ENCODE measurements around the gene PRKG1.

The PRKG1 gene

DNA sequence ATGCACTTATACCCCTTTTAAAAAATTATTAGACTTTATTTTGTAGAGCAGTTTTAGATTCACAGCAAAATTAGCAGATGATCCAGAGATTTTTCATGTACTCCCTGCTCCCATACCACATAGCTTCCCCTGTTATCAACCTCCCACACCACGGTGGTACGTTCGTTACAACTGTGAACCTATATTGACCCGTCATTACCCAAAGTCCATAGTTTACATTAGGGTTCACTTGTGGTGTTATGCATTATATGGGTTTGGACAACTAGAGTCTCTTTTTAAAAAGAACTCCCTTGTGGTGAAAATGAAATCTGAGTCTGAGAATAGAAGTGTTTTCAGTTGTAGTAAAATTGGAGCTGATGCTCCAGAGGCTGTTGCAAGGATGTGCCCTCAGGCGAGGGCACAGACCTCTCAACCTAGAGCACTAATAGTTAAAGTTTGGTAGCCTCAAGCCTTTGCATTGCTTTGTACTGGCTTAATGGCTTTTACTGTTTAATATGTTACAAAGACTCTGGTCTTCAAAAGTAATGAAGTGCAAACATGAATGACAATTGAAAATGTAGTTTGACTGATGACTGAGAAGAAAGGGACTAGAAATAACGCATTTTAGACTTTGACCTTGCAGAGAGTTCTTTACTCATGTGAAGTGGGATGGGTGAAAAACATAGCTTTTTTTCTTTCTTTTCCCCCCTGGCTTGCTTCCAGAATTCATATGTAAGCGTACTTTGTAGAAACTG, 655.7 kb downstream of the PRKG1 start:
- Histone ChIP-seq H3K4me3 (replicated peaks; ENCODE audit: insufficient read depth, low read length) (no peak overlapping the region), H3K27me3 (ENCODE audit: insufficient read depth, poor library complexity, severe bottlenecking) (no peaks in the 10 kb centered on the region), H3K27ac (replicated peaks) (no peak overlapping the region)
- DNase-seq (ENCODE audit: low read depth in 1 of 2, low spot score in 1 of 2) = no peak
- TF ChIP-seq, protein P1, sequence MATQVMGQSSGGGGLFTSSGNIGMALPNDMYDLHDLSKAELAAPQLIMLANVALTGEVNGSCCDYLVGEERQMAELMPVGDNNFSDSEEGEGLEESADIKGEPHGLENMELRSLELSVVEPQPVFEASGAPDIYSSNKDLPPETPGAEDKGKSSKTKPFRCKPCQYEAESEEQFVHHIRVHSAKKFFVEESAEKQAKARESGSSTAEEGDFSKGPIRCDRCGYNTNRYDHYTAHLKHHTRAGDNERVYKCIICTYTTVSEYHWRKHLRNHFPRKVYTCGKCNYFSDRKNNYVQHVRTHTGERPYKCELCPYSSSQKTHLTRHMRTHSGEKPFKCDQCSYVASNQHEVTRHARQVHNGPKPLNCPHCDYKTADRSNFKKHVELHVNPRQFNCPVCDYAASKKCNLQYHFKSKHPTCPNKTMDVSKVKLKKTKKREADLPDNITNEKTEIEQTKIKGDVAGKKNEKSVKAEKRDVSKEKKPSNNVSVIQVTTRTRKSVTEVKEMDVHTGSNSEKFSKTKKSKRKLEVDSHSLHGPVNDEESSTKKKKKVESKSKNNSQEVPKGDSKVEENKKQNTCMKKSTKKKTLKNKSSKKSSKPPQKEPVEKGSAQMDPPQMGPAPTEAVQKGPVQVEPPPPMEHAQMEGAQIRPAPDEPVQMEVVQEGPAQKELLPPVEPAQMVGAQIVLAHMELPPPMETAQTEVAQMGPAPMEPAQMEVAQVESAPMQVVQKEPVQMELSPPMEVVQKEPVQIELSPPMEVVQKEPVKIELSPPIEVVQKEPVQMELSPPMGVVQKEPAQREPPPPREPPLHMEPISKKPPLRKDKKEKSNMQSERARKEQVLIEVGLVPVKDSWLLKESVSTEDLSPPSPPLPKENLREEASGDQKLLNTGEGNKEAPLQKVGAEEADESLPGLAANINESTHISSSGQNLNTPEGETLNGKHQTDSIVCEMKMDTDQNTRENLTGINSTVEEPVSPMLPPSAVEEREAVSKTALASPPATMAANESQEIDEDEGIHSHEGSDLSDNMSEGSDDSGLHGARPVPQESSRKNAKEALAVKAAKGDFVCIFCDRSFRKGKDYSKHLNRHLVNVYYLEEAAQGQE (IDR thresholded peaks at IDR 0.05; ENCODE audit: insufficient replicate concordance, low read depth) = no peak
- TF ChIP-seq GABPA (IDR thresholded peaks at IDR 0.05; ENCODE audit: low read depth) = no peak
- no peak for TF ChIP-seq SPI1 (IDR thresholded peaks at IDR 0.05; ENCODE audit: borderline replicate concordance, low read depth)
- TF ChIP-seq, protein P2, sequence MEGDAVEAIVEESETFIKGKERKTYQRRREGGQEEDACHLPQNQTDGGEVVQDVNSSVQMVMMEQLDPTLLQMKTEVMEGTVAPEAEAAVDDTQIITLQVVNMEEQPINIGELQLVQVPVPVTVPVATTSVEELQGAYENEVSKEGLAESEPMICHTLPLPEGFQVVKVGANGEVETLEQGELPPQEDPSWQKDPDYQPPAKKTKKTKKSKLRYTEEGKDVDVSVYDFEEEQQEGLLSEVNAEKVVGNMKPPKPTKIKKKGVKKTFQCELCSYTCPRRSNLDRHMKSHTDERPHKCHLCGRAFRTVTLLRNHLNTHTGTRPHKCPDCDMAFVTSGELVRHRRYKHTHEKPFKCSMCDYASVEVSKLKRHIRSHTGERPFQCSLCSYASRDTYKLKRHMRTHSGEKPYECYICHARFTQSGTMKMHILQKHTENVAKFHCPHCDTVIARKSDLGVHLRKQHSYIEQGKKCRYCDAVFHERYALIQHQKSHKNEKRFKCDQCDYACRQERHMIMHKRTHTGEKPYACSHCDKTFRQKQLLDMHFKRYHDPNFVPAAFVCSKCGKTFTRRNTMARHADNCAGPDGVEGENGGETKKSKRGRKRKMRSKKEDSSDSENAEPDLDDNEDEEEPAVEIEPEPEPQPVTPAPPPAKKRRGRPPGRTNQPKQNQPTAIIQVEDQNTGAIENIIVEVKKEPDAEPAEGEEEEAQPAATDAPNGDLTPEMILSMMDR (IDR thresholded peaks at IDR 0.05; ENCODE audit: insufficient read depth, low read length) = no peak
- no peak for TF ChIP-seq POLR2AphosphoS5 (IDR thresholded peaks at IDR 0.05; ENCODE audit: low read depth)

DNA sequence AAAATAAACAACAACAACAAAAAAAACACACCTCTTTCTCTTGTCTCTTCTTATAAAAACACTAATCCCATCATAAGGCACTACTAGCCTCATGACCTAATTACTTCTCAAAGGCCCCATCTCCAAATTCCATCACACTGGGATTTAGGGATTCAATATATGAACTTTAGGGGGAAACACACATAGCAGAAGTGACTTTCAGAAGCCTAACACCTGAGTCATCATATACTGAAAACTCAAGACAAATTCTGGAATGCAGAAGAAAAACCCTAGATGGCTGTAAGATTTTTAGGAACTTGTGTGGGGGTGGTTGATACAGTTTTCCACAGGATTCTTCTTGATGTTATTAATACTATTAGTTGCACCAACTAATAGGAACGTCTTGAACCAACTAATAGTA, 658.8 kb downstream of the PRKG1 start:
- TF ChIP-seq GABPA (IDR thresholded peaks at IDR 0.05; ENCODE audit: low read depth) (no peak), POLR2AphosphoS5 (IDR thresholded peaks at IDR 0.05; ENCODE audit: low read depth) (no peak), SPI1 (IDR thresholded peaks at IDR 0.05; ENCODE audit: borderline replicate concordance, low read depth) (no peak)
- TF ChIP-seq, protein P2 (IDR thresholded peaks at IDR 0.05; ENCODE audit: insufficient read depth, low read length) = no peak
- TF ChIP-seq, protein P1 (IDR thresholded peaks at IDR 0.05; ENCODE audit: insufficient replicate concordance, low read depth) = no peak
- H3K27me3 ChIP-seq (ENCODE audit: insufficient read depth, poor library complexity, severe bottlenecking) = no peaks in the 10 kb centered on the region
- H3K4me3 ChIP-seq (replicated peaks; ENCODE audit: insufficient read depth, low read length) = no peak overlapping the region
- no peak for DNase-seq (ENCODE audit: low read depth in 1 of 2, low spot score in 1 of 2)
- H3K27ac ChIP-seq (replicated peaks) = no peak overlapping the region

DNA sequence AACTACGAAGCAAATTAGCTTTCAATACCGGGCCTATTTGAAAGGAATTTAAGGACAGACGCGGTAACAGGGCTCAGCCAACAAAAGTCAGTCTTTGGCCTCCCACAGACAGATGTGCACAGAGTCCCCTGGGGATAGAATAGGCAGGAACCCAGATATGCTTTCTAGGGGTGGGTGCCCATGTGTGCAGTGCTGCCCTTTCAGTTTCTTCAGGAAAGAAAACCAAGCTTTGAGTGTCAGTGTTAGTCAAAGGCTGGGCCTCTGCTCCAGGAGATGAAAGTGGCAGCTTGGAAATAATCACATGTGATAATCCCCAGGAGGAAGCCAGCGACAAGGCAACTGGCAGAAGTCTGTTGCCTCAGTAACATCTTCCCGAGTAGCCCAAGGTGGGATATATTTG, 668.9 kb downstream of the PRKG1 start:
- no peak for DNase-seq (ENCODE audit: low read depth in 1 of 2, low spot score in 1 of 2)

More for the DNA sequence above, 668.9 kb downstream of the PRKG1 start:
- no peak overlapping the region for H3K27ac ChIP-seq (replicated peaks)
- TF ChIP-seq, protein P1 (IDR thresholded peaks at IDR 0.05; ENCODE audit: insufficient replicate concordance, low read depth) = no peak
- TF ChIP-seq GABPA (IDR thresholded peaks at IDR 0.05; ENCODE audit: low read depth) (no peak), SPI1 (IDR thresholded peaks at IDR 0.05; ENCODE audit: borderline replicate concordance, low read depth) (no peak), POLR2AphosphoS5 (IDR thresholded peaks at IDR 0.05; ENCODE audit: low read depth) (no peak)
- TF ChIP-seq, protein P2 (IDR thresholded peaks at IDR 0.05; ENCODE audit: insufficient read depth, low read length) = no peak
- no peaks in the 10 kb centered on the region for H3K27me3 ChIP-seq (ENCODE audit: insufficient read depth, poor library complexity, severe bottlenecking)
- no peak overlapping the region for H3K4me3 ChIP-seq (replicated peaks; ENCODE audit: insufficient read depth, low read length)

Data from HL-60 (cell line).